Thyroid gland (tissue), 4 donors: ENCODE measurements around the gene CSMD2. TPM values are rescaled to one million over a fixed set of nuclear protein-coding genes. Genes with fewer than 3 reads are reported as not detected.

Experiments used
- DNase-seq, 2 donors: peaks; one replicate each; pipeline ENCODE4 v3.0.0-alpha.2; 2019
- H3K27ac ChIP-seq, 3 donors: fragments of 200-600 bp; sonication (generic); 1 replicate in 2 of 3; 2 replicates in 1 of 3; pipeline ENCODE4 v1.5.1; 2016 to 2019; ENCODE audit warnings: mild to moderate bottlenecking in 1 of 3, moderate library complexity in 1 of 3
- H3K27me3 ChIP-seq: fragments of 200-600 bp; sonication (generic); one replicate; pipeline ENCODE4 v1.5.1; 2019
- H3K36me3 ChIP-seq, 2 donors: fragments of 200-600 bp; sonication (generic); one replicate each; pipeline ENCODE4 v1.5.1; 2016 to 2019
- H3K4me1 ChIP-seq, 2 donors: fragments of 200-600 bp; sonication (generic); one replicate each; pipeline ENCODE4 v1.5.1; 2017 to 2019
- H3K4me3 ChIP-seq, 3 donors: fragments of 200-600 bp; sonication (generic); replicated peaks in 1 of 3; 1 replicate in 2 of 3; 2 replicates in 1 of 3; pipeline ENCODE4 v1.5.1; 2016; ENCODE audit warnings: mild to moderate bottlenecking in 1 of 3
- H3K9me3 ChIP-seq: fragments of 200-600 bp; sonication (generic); one replicate; pipeline ENCODE4 v1.5.1; 2017
- POLR2A ChIP-seq, 2 donors: fragments of 450-650 bp; IDR thresholded peaks; one replicate each; pipeline ENCODE4 v1.6.1; 2017; ENCODE audit warnings: antibody characterized with exemption in 2 of 2, mild to moderate bottlenecking in 2 of 2, moderate library complexity in 1 of 2
- WGBS, 2 donors: methylation state at CpG; one replicate each; pipeline ENCODE4 v1.1.5; 2017; 5-methylcytosine and 5-hydroxymethylcytosine counted together
- intact Hi-C: fragments of 100-400 bp; cut with DNase I; formaldehyde crosslinking; loops from one replicate; pipeline ENCODE4 v1.15.1; 2023
- total RNA-seq, 4 donors: library from RNA; depleted of rRNA; stranded (reverse); fragments of >200 nt; gene quantifications; one replicate each; pipeline ENCODE4 v1.2.3, GENCODE V29; 2016
- TF ChIP-seq, protein P1 (sequence below), 6 experiments: fragments of 200-600 bp in 3 of 6; fragments of 450-650 bp in 3 of 6; sonication (generic) in 3 of 6; IDR thresholded peaks; one replicate each; pipeline ENCODE4 v1.5.1; 2016 to 2019; ENCODE audit warnings: antibody characterized with exemption in 6 of 6, mild to moderate bottlenecking in 2 of 6, inconsistent platforms in 1 of 6, moderate library complexity in 1 of 6

The CSMD2 gene
- total RNA-seq, 4 donors from 2014 or later, result 0.10 to 0.45 (median 0.13) TPM; not detected in 1

DNA sequence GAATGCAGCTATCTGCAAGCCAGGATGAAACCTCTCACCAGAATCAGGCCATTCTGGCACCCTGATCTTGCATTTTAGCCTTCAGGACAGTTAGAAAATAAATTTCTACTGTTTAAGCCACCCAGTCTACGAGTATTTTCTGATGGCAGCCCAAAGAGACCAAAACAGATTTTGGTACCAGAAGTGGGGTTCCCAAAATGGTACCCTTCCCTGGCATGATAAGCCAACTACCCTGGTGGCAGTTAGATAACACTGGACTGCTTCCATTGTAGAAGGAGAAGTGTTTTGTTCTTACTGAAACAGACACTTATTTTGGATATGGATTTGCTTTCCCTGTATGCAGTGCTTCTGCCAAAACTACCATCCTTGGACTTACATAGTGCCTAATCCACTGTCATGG, 115.0 kb downstream of the CSMD2 start:
- WGBS, 2 donors, result 61 to 62% methylated on average over 1 of the region's 1 CpG
- Histone ChIP-seq H3K27me3 (no peaks in the 10 kb centered on the region), H3K9me3 (no peaks in the 10 kb centered on the region), H3K27ac (no peak overlapping the region), H3K36me3 (no peaks in the 10 kb centered on the region), H3K4me1 (no peaks in the 10 kb centered on the region), H3K4me3 (no peak overlapping the region)
- intact Hi-C loops, result no loop called here
- DNase-seq, result no peak
- TF ChIP-seq, protein P1, sequence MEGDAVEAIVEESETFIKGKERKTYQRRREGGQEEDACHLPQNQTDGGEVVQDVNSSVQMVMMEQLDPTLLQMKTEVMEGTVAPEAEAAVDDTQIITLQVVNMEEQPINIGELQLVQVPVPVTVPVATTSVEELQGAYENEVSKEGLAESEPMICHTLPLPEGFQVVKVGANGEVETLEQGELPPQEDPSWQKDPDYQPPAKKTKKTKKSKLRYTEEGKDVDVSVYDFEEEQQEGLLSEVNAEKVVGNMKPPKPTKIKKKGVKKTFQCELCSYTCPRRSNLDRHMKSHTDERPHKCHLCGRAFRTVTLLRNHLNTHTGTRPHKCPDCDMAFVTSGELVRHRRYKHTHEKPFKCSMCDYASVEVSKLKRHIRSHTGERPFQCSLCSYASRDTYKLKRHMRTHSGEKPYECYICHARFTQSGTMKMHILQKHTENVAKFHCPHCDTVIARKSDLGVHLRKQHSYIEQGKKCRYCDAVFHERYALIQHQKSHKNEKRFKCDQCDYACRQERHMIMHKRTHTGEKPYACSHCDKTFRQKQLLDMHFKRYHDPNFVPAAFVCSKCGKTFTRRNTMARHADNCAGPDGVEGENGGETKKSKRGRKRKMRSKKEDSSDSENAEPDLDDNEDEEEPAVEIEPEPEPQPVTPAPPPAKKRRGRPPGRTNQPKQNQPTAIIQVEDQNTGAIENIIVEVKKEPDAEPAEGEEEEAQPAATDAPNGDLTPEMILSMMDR (IDR thresholded peaks at IDR 0.05), result no peak
- no peak for TF ChIP-seq POLR2A (IDR thresholded peaks at IDR 0.05)

- H3K27ac ChIP-seq, result no peak overlapping the region
- H3K9me3 ChIP-seq, result no peaks in the 10 kb centered on the region
- WGBS, 2 donors, result 43 to 45% methylated on average over 2 of the region's 2 CpGs
- intact Hi-C loops, result no loop called here
- H3K4me3 ChIP-seq, result no peak overlapping the region
- no peaks in the 10 kb centered on the region for H3K27me3 ChIP-seq
- DNase-seq, result no peak
- no peak for TF ChIP-seq POLR2A (IDR thresholded peaks at IDR 0.05)
- TF ChIP-seq, protein P1 (IDR thresholded peaks at IDR 0.05), result no peak
- H3K36me3 ChIP-seq, result no peaks in the 10 kb centered on the region
- no peaks in the 10 kb centered on the region for H3K4me1 ChIP-seq
Observed at GRCh38 chr1:34049477-34049876, 115.6 kb downstream of the CSMD2 start.

GRCh38 chr1:34037856-34038255, 127.2 kb downstream of the CSMD2 start:
- intact Hi-C loops, result no loop called here
- no peak for DNase-seq
- H3K27ac ChIP-seq, result no peak overlapping the region
- no peaks in the 10 kb centered on the region for H3K27me3 ChIP-seq
- H3K4me3 ChIP-seq, result no peak overlapping the region
- H3K36me3 ChIP-seq, result no peaks in the 10 kb centered on the region
- H3K9me3 ChIP-seq, result no peaks in the 10 kb centered on the region
- 42 to 50% methylated on average over 7 of the region's 7 CpGs for WGBS, 2 donors
- H3K4me1 ChIP-seq, result no peaks in the 10 kb centered on the region
- TF ChIP-seq, protein P1 (IDR thresholded peaks at IDR 0.05), result no peak
- no peak for TF ChIP-seq POLR2A (IDR thresholded peaks at IDR 0.05)

GRCh38 chr1:34037109-34037508, 127.9 kb downstream of the CSMD2 start:
- 69 to 74% methylated on average over 8 of the region's 8 CpGs for WGBS, 2 donors

DNA sequence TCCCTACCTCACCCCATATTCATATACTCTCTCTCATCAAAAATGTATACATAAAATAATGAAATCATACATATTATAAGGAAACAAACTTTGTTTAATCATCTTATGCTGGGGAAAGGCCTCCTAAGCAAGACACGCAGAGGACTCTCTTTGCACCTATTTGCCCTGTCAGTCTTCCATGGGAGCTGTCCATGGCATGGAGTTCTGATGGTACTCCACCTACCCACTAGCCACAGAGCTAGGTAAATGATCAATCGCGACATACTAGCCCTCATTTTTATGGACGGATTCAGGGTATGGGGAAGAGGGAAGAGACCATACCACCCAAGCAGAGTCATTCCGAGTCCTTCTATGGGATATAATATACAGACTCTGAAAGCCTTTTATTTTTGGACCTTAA, 131.0 kb downstream of the CSMD2 start:
- no peak for TF ChIP-seq POLR2A (IDR thresholded peaks at IDR 0.05)
- TF ChIP-seq, protein P1 (IDR thresholded peaks at IDR 0.05), result no peak
- Histone ChIP-seq H3K4me1 (no peaks in the 10 kb centered on the region), H3K27me3 (no peaks in the 10 kb centered on the region), H3K4me3 (no peak overlapping the region), H3K36me3 (no peaks in the 10 kb centered on the region), H3K27ac (no peak overlapping the region), H3K9me3 (no peaks in the 10 kb centered on the region)
- intact Hi-C loops, result no loop called here
- no peak for DNase-seq
- 80 to 82% methylated on average over 5 of the region's 5 CpGs for WGBS, 2 donors

More at GRCh38 chr1:34037109-34037508, 127.9 kb downstream of the CSMD2 start:
- TF ChIP-seq, protein P1 (IDR thresholded peaks at IDR 0.05), result no peak
- no peak for TF ChIP-seq POLR2A (IDR thresholded peaks at IDR 0.05)
- Histone ChIP-seq H3K4me3 (no peak overlapping the region), H3K36me3 (no peaks in the 10 kb centered on the region), H3K27me3 (no peaks in the 10 kb centered on the region), H3K4me1 (no peaks in the 10 kb centered on the region), H3K9me3 (no peaks in the 10 kb centered on the region), H3K27ac (no peak overlapping the region)
- DNase-seq, result no peak
- intact Hi-C loops, result no loop called here
